K562 (cell line): ENCODE data around the gene TLR8. TPM values are rescaled to one million over a fixed set of nuclear protein-coding genes. Genes with fewer than 3 reads are reported as not detected.

Source experiments
- EP400 ChIP-seq: fragments of 450-650 bp; IDR thresholded peaks from 2 replicates; pipeline ENCODE4 v1.6.1; 2017; ENCODE audit warnings: antibody characterized with exemption, mild to moderate bottlenecking, moderate library complexity
- HOXB6 ChIP-seq: fragments of 250-450 bp; sonication (Bioruptor Pico); IDR thresholded peaks from 2 replicates; pipeline ENCODE4 v1.5.1; 2022; ENCODE audit warnings: mild to moderate bottlenecking, borderline replicate concordance
- NCOA1 ChIP-seq: fragments of 450-650 bp; IDR thresholded peaks from 2 replicates; pipeline ENCODE4 v1.6.1; 2016; ENCODE audit warnings: low read depth
- PML ChIP-seq: IDR thresholded peaks from 2 replicates; pipeline ENCODE4 v1.6.1; 2012; ENCODE audit warnings: low read length, inconsistent platforms
- RBFOX2 ChIP-seq: fragments of 200-400 bp; formaldehyde crosslinking; IDR thresholded peaks from 2 replicates; pipeline ENCODE4 v1.6.1; 2017; ENCODE audit warnings: low read depth, mild to moderate bottlenecking, low read length, moderate library complexity
- SMC3 ChIP-seq: conservative IDR thresholded peaks from 2 replicates; pipeline ENCODE4 v1.6.1; 2011; ENCODE audit warnings: low read depth, low read length, improper control_type of control experiment; ENCODE audit not compliant: insufficient read depth
- STAG1 ChIP-seq: sonication (generic); formaldehyde crosslinking; IDR thresholded peaks from 2 replicates; pipeline ENCODE4 v1.5.0; 2020; ENCODE audit warnings: missing genetic modification reagents, borderline replicate concordance
- TAF7 ChIP-seq: fragments of 450-650 bp; IDR thresholded peaks from 2 replicates; pipeline ENCODE4 v1.6.1; 2016; ENCODE audit warnings: missing genetic modification characterization, missing compliant biosample characterization
- ZBTB8A ChIP-seq: fragments of 450-650 bp; IDR thresholded peaks from 2 replicates; pipeline ENCODE4 v1.6.1; 2018; ENCODE audit warnings: mild to moderate bottlenecking, moderate library complexity; ENCODE audit not compliant: partially characterized antibody
- ZFP1 ChIP-seq: fragments of 450-650 bp; formaldehyde crosslinking; IDR thresholded peaks from 2 replicates; pipeline ENCODE4 v1.4.0; 2020; ENCODE audit warnings: mild to moderate bottlenecking, mixed read lengths
- ZKSCAN3 ChIP-seq: fragments of 250-450 bp; sonication (Bioruptor Pico); IDR thresholded peaks from 2 replicates; pipeline ENCODE4 v1.4.0; 2020
- ZNF124 ChIP-seq: sonication (generic); formaldehyde crosslinking; IDR thresholded peaks from 2 replicates; pipeline ENCODE4 v1.8.1; 2022; ENCODE audit warnings: missing genetic modification reagents
- ZNF134 ChIP-seq: fragments of 250-450 bp; sonication (Bioruptor Pico); conservative IDR thresholded peaks from 2 replicates; pipeline ENCODE4 v1.4.0; 2020
- ZNF282 ChIP-seq: sonication (generic); formaldehyde crosslinking; IDR thresholded peaks from 2 replicates; pipeline ENCODE4 v1.8.1; 2023; ENCODE audit warnings: missing genetic modification reagents
- ZNF589 ChIP-seq: fragments of 200-800 bp; sonication (Bioruptor generic); IDR thresholded peaks from 2 replicates; pipeline ENCODE4 v1.6.1; 2016; ENCODE audit warnings: low read depth, missing genetic modification characterization, missing compliant biosample characterization
- polyA plus RNA-seq, 8 experiments: library from polyadenylated mRNA; depleted of rRNA in 4 of 8; stranded (reverse) in 5 of 8; unstranded in 3 of 8; fragments of >200 nt; fragmentation: Nextera tagmentation in 2 of 8; fragmentation: Illumina TruSeq in 1 of 8; extraction: Ambion mirVana in 2 of 8; extraction: Trizol in 1 of 8; gene quantifications; 2 replicates each; pipeline versions ENCODE4 v1.2.1 to v1.2.3, GENCODE V29; 2011 to 2014; ENCODE audit warnings: inconsistent platforms in 1 of 8, missing spikeins in 1 of 8
- total RNA-seq, 7 experiments: library from RNA; depleted of rRNA in 6 of 7; stranded (reverse); fragments of >200 nt in 6 of 7; fragmentation: Illumina TruSeq in 2 of 7; extraction: Trizol in 2 of 7; gene quantifications; 2 replicates each; pipeline versions ENCODE4 v1.2.1 to v1.2.3, GENCODE V29; 2011 to 2021; ENCODE audit warnings: low replicate concordance in 1 of 7
- TF ChIP-seq, protein P1 (sequence below): sonication (generic); formaldehyde crosslinking; IDR thresholded peaks from 2 replicates; pipeline ENCODE4 v1.8.1; 2022; ENCODE audit warnings: missing genetic modification reagents
- TF ChIP-seq, protein P2 (sequence below): IDR thresholded peaks from 2 replicates; pipeline ENCODE4 v1.6.1; 2012; ENCODE audit warnings: low read depth, low read length, improper control_type of control experiment, borderline replicate concordance
- TF ChIP-seq, protein P3 (sequence below): fragments of 450-650 bp; IDR thresholded peaks from 2 replicates; pipeline ENCODE4 v1.6.1; 2016; ENCODE audit warnings: missing biosample characterization, missing genetic modification characterization
- TF ChIP-seq, protein P4 (sequence below): fragments of 250-450 bp; sonication (Bioruptor Pico); IDR thresholded peaks from 2 replicates; pipeline ENCODE4 v1.8.0; 2021; ENCODE audit warnings: moderate library complexity, mild to moderate bottlenecking, inconsistent platforms
- TF ChIP-seq, protein P5 (sequence below): sonication (generic); formaldehyde crosslinking; IDR thresholded peaks from 2 replicates; pipeline ENCODE4 v1.8.1; 2023; ENCODE audit warnings: mild to moderate bottlenecking, missing genetic modification reagents

TLR8 gene
- total and polyA plus RNA-seq, 9 of the 15 experiments (the other 6 are each of a cell fraction or from before 2014, with no cell fraction given) = not detected

DNA sequence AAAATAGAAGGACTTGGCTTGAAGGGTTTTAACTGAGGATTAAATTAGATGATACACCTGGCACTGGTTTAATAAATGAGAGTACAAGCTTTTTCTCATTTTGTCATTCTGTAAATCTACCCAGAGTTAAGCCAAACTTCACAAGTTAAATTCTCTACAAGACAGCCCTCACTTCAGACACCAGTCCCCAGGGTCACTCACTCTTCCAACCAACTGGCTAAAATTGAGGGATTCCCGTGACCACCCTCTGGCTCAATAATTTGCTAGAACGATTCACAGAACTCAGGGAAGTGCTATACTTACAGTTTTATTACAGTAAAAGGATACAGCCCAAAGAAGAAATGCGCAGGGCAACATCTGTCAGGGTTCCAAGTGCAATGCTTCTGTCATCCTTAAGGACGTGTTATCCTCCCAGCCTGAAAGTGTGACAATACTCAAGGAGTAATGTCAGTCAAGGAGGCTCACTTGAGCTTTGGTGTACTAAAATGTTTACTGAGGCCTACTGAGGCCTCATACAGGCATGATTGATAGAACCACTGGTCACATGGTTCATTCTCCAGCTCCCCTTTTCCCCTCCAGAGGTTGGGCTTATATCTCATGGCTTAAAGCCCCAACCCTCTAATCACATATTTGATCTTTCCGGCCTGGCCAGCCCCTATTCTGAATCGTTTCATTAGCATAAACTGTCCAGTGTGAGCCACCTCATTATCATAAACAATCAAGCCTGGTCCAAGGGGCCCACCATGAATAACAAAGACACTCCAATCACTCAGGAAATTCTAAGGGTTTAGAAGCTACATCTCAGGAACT lies 58.9 kb downstream of the TLR8 start (continued):
- TF ChIP-seq, protein P1, sequence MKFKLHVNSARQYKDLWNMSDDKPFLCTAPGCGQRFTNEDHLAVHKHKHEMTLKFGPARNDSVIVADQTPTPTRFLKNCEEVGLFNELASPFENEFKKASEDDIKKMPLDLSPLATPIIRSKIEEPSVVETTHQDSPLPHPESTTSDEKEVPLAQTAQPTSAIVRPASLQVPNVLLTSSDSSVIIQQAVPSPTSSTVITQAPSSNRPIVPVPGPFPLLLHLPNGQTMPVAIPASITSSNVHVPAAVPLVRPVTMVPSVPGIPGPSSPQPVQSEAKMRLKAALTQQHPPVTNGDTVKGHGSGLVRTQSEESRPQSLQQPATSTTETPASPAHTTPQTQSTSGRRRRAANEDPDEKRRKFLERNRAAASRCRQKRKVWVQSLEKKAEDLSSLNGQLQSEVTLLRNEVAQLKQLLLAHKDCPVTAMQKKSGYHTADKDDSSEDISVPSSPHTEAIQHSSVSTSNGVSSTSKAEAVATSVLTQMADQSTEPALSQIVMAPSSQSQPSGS (CRISPR knock-in tag) = no peak
- TF ChIP-seq, protein P2, sequence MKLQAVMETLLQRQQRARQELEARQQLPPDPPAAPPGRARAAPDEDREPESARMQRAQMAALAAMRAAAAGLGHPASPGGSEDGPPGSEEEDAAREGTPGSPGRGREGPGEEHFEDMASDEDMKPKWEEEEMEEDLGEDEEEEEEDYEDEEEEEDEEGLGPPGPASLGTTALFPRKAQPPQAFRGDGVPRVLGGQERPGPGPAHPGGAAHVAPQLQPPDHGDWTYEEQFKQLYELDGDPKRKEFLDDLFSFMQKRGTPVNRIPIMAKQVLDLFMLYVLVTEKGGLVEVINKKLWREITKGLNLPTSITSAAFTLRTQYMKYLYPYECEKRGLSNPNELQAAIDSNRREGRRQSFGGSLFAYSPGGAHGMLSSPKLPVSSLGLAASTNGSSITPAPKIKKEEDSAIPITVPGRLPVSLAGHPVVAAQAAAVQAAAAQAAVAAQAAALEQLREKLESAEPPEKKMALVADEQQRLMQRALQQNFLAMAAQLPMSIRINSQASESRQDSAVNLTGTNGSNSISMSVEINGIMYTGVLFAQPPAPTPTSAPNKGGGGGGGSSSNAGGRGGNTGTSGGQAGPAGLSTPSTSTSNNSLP = peak; percentile 49; the same call in 1 of the 2 replicates
- TF ChIP-seq, protein P3, sequence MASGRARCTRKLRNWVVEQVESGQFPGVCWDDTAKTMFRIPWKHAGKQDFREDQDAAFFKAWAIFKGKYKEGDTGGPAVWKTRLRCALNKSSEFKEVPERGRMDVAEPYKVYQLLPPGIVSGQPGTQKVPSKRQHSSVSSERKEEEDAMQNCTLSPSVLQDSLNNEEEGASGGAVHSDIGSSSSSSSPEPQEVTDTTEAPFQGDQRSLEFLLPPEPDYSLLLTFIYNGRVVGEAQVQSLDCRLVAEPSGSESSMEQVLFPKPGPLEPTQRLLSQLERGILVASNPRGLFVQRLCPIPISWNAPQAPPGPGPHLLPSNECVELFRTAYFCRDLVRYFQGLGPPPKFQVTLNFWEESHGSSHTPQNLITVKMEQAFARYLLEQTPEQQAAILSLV = no peak
- TF ChIP-seq STAG1 (no peak), ZKSCAN3 (CRISPR knock-in tag) (no peak), ZBTB8A (no peak), PML (peak; percentile 40; the same call in 1 of the 2 replicates), SMC3 (no peak), EP400 (peak; percentile 39), RBFOX2 (peak; percentile 48), ZNF134 (no peak), HOXB6 (CRISPR knock-in tag) (no peak), NCOA1 (no peak), ZFP1 (CRISPR knock-in tag) (no peak), ZNF124 (no peak), TAF7 (tag) (no peak), ZNF282 (CRISPR knock-in tag) (no peak), ZNF589 (0 out of 2 replicates have a peak, but pooled peaks have one; percentile 60)
- TF ChIP-seq, protein P4, sequence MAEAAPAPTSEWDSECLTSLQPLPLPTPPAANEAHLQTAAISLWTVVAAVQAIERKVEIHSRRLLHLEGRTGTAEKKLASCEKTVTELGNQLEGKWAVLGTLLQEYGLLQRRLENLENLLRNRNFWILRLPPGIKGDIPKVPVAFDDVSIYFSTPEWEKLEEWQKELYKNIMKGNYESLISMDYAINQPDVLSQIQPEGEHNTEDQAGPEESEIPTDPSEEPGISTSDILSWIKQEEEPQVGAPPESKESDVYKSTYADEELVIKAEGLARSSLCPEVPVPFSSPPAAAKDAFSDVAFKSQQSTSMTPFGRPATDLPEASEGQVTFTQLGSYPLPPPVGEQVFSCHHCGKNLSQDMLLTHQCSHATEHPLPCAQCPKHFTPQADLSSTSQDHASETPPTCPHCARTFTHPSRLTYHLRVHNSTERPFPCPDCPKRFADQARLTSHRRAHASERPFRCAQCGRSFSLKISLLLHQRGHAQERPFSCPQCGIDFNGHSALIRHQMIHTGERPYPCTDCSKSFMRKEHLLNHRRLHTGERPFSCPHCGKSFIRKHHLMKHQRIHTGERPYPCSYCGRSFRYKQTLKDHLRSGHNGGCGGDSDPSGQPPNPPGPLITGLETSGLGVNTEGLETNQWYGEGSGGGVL (CRISPR knock-in tag) = no peak
- TF ChIP-seq, protein P5, sequence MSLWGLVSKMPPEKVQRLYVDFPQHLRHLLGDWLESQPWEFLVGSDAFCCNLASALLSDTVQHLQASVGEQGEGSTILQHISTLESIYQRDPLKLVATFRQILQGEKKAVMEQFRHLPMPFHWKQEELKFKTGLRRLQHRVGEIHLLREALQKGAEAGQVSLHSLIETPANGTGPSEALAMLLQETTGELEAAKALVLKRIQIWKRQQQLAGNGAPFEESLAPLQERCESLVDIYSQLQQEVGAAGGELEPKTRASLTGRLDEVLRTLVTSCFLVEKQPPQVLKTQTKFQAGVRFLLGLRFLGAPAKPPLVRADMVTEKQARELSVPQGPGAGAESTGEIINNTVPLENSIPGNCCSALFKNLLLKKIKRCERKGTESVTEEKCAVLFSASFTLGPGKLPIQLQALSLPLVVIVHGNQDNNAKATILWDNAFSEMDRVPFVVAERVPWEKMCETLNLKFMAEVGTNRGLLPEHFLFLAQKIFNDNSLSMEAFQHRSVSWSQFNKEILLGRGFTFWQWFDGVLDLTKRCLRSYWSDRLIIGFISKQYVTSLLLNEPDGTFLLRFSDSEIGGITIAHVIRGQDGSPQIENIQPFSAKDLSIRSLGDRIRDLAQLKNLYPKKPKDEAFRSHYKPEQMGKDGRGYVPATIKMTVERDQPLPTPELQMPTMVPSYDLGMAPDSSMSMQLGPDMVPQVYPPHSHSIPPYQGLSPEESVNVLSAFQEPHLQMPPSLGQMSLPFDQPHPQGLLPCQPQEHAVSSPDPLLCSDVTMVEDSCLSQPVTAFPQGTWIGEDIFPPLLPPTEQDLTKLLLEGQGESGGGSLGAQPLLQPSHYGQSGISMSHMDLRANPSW (CRISPR knock-in tag) = no peak
